NCI-H345 (cell line): ENCODE results near the gene SPHK1.

Source experiments
- DNase-seq: peaks from one replicate; lab custom pipeline; 2025; lab: John Stamatoyannopoulos, UW

Gene SPHK1

DNA sequence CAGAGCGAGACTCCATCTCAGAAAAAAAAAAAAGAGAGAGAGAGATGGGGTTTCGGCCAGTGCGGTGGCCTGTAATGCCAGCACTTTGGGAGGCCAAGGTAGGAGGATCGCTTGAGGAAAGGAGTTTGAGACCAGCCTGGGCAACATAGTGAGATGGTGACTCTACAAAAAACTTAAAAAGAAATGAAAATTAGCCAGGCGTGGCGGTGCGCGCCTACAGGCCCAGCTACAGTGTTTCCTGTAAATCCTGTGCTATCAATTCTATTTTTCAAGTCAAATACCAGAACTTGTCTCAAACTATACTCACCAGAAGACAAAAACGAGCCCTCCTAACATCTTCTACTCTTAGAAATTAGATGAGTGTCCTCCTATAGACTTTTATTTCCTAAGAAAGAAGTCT, 49.3 kb downstream of the SPHK1 start:
- no peak for DNase-seq

DNA sequence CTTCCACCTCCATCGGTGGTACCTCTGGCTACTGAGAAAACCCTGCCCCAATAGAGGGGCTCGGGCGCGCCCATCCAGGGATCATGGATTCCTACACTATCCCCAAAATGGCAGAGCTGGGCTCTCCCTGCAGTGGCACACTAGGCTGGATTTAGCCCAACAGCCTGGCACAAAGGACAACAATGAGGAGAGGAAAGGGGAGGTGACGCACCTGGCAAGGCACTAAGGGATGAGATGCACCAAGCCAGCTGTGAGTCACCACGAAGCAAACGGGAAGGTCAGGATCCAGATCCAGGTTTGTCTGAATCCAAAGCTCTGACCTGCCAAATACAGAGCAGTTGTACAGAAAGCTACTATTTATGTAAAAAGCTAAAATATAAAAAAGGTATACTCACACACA, 50.5 kb downstream of the SPHK1 start:
- no peak for DNase-seq

DNA sequence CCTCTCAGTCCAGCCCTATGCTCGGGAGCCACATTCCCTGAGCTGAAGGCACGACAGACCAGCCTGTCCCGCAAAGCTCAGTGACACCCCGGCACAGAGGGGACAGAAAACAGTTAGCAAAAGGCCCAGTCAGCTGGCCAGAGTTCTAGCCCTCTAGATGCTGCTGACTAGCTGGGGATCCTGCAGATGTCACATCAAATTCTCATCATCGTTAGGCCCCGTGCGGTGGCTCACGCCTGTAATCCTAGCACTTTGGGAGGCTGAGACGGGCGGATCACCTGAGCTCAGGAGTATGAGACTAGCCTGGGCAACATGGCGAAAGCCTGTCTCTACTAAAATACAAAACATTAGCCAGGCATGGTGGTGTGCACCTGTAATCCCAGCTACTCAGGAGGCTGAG, 51.3 kb downstream of the SPHK1 start:
- DNase-seq: no peak
